ENCODE measurements around the gene KCNN2. TPM values are rescaled to one million over a fixed set of nuclear protein-coding genes. Genes with fewer than 3 reads are reported as not detected.
"Not testable (repeated sequence)": the region's sequence is repeated elsewhere in the genome, so short reads cannot be mapped to it uniquely, and the experiment has no call there.

Gene KCNN2
- total RNA-seq, 1 experiment from 2014 or later: 2.0 TPM

- H3K4me3 Mint-ChIP-seq (ENCODE audit: low read depth, unreplicated experiment): no peak overlapping the region
- TF ChIP-seq, protein P1, sequence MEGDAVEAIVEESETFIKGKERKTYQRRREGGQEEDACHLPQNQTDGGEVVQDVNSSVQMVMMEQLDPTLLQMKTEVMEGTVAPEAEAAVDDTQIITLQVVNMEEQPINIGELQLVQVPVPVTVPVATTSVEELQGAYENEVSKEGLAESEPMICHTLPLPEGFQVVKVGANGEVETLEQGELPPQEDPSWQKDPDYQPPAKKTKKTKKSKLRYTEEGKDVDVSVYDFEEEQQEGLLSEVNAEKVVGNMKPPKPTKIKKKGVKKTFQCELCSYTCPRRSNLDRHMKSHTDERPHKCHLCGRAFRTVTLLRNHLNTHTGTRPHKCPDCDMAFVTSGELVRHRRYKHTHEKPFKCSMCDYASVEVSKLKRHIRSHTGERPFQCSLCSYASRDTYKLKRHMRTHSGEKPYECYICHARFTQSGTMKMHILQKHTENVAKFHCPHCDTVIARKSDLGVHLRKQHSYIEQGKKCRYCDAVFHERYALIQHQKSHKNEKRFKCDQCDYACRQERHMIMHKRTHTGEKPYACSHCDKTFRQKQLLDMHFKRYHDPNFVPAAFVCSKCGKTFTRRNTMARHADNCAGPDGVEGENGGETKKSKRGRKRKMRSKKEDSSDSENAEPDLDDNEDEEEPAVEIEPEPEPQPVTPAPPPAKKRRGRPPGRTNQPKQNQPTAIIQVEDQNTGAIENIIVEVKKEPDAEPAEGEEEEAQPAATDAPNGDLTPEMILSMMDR (IDR thresholded peaks at IDR 0.05; ENCODE audit: unreplicated experiment): no peak
- CTCF ChIA-PET: no interaction called here
Measured at GRCh38 chr5:114427204-114427603, 65.3 kb downstream of the KCNN2 start.

DNA sequence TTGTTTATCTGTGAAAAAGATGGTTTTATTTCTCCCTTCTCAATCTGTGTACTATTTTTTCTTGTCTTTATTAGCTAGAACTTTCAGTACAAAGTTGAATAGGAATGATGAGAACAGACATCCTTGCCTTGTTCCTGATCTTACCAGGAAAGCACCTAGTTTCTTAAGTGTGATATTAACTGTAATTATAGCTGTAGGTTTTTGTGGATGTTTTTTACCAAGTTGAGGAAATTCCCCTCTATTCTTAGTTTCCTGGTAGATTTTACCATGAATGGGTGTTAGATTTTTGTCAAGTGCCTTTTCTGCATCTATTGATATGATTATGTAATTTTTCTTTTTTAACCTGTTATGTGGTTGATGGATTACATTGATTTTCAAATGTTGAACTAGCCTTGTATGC lies 68.7 kb downstream of the KCNN2 start:
- TF ChIP-seq, protein P1 (IDR thresholded peaks at IDR 0.05; ENCODE audit: unreplicated experiment): no peak
- no peaks in the 10 kb centered on the region for H3K36me3 Mint-ChIP-seq (ENCODE audit: insufficient read depth, unreplicated experiment)
- no peak overlapping the region for H3K27ac Mint-ChIP-seq (ENCODE audit: unreplicated experiment)
- no peaks in the 10 kb centered on the region for H3K27me3 Mint-ChIP-seq (ENCODE audit: unreplicated experiment)
- no TSS peak for BruUV-seq (replicated peaks)
- H3K4me1 Mint-ChIP-seq (ENCODE audit: low read depth, unreplicated experiment): peaks cover 8% of the 10 kb centered on the region
- H3K9me3 Mint-ChIP-seq (ENCODE audit: low read depth, unreplicated experiment): no peaks in the 10 kb centered on the region
- intact Hi-C loops (cut with micrococcal nuclease; ENCODE audit: unreplicated experiment): no loop called here
- DNase-seq: no peak
- no peak overlapping the region for H3K4me3 Mint-ChIP-seq (ENCODE audit: low read depth, unreplicated experiment)
- CTCF ChIA-PET: no interaction called here

More at GRCh38 chr5:114427204-114427603, 65.3 kb downstream of the KCNN2 start:
- intact Hi-C loops (cut with micrococcal nuclease; ENCODE audit: unreplicated experiment): no loop called here
- no peak overlapping the region for H3K27ac Mint-ChIP-seq (ENCODE audit: unreplicated experiment)
- no peaks in the 10 kb centered on the region for H3K27me3 Mint-ChIP-seq (ENCODE audit: unreplicated experiment)
- no peak for DNase-seq
- H3K9me3 Mint-ChIP-seq (ENCODE audit: low read depth, unreplicated experiment): no peaks in the 10 kb centered on the region
- BruUV-seq (replicated peaks): no TSS peak
- H3K4me1 Mint-ChIP-seq (ENCODE audit: low read depth, unreplicated experiment): no peaks in the 10 kb centered on the region
- no peaks in the 10 kb centered on the region for H3K36me3 Mint-ChIP-seq (ENCODE audit: insufficient read depth, unreplicated experiment)

DNA sequence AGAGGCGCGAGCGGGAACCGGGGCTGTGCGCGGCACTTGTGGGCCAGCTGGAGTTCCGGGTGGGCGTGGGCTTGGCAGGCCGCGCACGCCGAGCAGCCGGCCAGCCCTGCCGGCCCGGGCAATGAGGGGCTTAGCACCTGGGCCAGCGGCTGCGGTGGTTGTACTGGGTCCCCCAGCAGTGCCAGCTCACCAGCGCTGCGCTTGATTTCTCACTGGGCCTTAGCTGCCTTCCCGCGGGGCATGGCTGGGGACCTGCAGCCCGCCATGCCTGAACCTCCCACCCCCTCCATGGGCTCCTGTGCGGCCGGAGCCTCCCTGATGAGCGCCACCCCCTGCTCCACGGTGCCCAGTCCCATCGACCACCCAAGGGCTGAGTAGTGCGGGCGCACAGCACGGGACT lies 70.8 kb downstream of the KCNN2 start:
- H3K4me1 Mint-ChIP-seq (ENCODE audit: low read depth, unreplicated experiment); H3K36me3 Mint-ChIP-seq (ENCODE audit: insufficient read depth, unreplicated experiment); intact Hi-C loops (cut with micrococcal nuclease; ENCODE audit: unreplicated experiment); DNase-seq; H3K27ac Mint-ChIP-seq (ENCODE audit: unreplicated experiment); H3K27me3 Mint-ChIP-seq (ENCODE audit: unreplicated experiment); H3K4me3 Mint-ChIP-seq (ENCODE audit: low read depth, unreplicated experiment); CTCF ChIA-PET; H3K9me3 Mint-ChIP-seq (ENCODE audit: low read depth, unreplicated experiment); BruUV-seq (replicated peaks): not testable (repeated sequence)

DNA sequence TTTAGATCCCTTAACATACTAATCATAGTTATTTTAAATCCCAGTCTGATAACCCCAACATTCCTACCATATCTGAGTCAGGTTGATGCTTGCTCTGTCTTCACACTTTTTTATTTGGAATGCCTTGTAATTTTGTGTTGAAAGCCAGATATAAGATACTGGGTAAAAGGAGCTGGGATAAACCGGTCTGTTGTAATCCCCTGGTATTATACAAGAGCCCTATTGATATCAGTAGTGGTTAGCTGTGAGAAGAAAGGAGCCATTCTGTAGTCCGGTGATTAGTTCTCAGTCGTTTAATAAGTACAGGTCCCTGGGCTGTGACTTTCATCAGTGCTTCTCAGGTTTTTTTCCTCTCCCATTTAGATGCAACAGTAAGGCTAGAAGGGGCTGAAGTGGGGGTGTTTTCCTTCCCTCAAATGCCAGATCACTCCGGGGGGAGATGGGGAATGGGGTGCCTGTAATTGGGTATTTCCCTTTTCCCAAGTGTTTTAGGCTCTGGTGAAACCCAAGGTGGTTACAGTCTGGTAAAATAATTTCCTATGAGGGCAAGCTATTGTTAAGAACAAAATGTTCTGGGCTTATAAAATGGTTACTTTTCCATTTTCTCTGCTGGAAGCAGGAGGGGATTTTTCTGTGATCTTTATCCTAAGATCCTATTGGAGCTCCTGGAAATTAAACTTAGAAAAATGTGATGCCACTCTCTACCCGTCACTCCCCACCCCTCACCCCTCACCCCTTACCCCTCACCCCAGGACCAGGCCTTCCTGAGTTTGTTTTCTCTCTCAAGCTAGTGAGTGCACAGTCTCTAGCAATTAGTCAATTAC lies 72.7 kb downstream of the KCNN2 start:
- CTCF ChIA-PET: interaction anchor here (0.7 kb wide), 1 partner anchor 333 kb away, joined by 3 read pairs; no protein-coding TSS in a partner anchor
- Mint-ChIP-seq H3K4me1 (ENCODE audit: low read depth, unreplicated experiment) (peaks cover 8% of the 10 kb centered on the region), H3K36me3 (ENCODE audit: insufficient read depth, unreplicated experiment) (no peaks in the 10 kb centered on the region), H3K9me3 (ENCODE audit: low read depth, unreplicated experiment) (no peaks in the 10 kb centered on the region), H3K27me3 (ENCODE audit: unreplicated experiment) (no peaks in the 10 kb centered on the region), H3K4me3 (ENCODE audit: low read depth, unreplicated experiment) (no peak overlapping the region), H3K27ac (ENCODE audit: unreplicated experiment) (no peak overlapping the region)
- TF ChIP-seq, protein P1 (IDR thresholded peaks at IDR 0.05; ENCODE audit: unreplicated experiment): no peak
- no TSS peak for BruUV-seq (replicated peaks)
- intact Hi-C loops (cut with micrococcal nuclease; ENCODE audit: unreplicated experiment): no loop called here
- no peak for DNase-seq

DNA sequence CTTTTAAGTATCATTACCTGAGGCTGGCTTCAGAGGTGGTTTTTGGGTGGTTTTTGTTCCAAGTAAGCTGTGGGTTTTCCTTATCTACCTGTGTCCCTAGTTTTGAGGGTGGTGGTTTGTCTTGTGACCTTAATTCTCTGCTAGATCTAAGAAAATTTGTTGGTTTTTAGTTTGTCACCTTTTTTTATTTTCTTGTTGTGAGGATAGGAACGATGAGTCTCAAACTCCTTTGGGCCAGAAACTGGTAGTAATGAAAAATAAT lies 73.3 kb downstream of the KCNN2 start:
- CTCF ChIA-PET: no interaction called here

More for the DNA sequence above, 73.3 kb downstream of the KCNN2 start:
- no peaks in the 10 kb centered on the region for H3K27me3 Mint-ChIP-seq (ENCODE audit: unreplicated experiment)
- no peak overlapping the region for H3K4me3 Mint-ChIP-seq (ENCODE audit: low read depth, unreplicated experiment)
- TF ChIP-seq, protein P1 (IDR thresholded peaks at IDR 0.05; ENCODE audit: unreplicated experiment): no peak
- no TSS peak for BruUV-seq (replicated peaks)
- no peak overlapping the region for H3K27ac Mint-ChIP-seq (ENCODE audit: unreplicated experiment)
- no peaks in the 10 kb centered on the region for H3K36me3 Mint-ChIP-seq (ENCODE audit: insufficient read depth, unreplicated experiment)
- H3K4me1 Mint-ChIP-seq (ENCODE audit: low read depth, unreplicated experiment): peaks cover 8% of the 10 kb centered on the region
- no peaks in the 10 kb centered on the region for H3K9me3 Mint-ChIP-seq (ENCODE audit: low read depth, unreplicated experiment)
- intact Hi-C loops (cut with micrococcal nuclease; ENCODE audit: unreplicated experiment): no loop called here
- no peak for DNase-seq

All from Calu3 (cell line).